Measurements from ENCODE around the gene ADAMTS17.

Gene ADAMTS17

DNA sequence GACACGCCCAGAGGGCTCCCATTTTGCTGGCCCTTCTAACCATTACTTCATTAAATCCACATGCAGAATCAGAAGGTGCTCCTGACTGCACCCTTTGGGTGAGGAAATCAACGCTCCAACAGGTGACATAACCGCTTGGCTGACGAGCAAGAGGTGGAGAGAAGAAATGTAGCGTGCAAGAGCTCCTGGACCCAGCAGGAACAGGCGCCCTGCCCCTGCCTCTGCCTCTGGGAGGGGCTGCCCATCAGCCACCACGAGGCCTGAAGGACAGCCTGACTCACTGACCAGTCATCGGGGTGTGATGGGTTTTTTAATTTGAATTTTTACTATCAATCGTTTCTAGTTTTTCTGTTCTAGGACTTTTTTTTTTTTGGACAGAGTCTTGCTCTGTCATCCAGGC, 218.2 kb downstream of the ADAMTS17 start:
- TF ChIP-seq CTCF (IDR thresholded peaks at IDR 0.05; ENCODE audit: low read depth, low read length) = no peak
- DNase-seq = no peak
- Histone ChIP-seq H3K27ac (no peak overlapping the region), H3K27me3 (ENCODE audit: insufficient read depth, low read depth, severe bottlenecking) (peaks cover 10% of the 10 kb centered on the region), H3K9me3 (ENCODE audit: severe bottlenecking) (peaks cover 12% of the 10 kb centered on the region), H3K36me3 (no peaks in the 10 kb centered on the region), H3K4me3 (ENCODE audit: low read depth, low read length) (no peak overlapping the region)

DNA sequence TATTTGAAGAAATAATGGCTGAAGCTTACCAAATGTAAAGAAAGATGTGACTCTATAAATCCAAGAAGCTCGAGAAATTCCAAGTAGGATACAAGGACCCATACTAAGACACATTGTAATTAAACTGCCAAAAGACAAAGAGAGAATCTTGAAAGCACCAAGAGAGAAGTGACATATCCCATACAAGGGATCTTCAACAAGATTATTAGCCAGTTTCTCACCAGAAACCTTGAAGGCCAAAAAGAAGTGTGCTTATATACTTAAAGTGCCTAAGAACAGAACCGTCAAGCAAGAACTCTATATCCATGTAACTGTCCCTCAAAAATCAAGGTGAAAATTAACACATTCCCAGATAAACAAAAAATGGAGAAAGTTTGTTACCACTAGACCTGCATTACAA, 220.5 kb downstream of the ADAMTS17 start:
- Histone ChIP-seq H3K27ac (no peak overlapping the region), H3K27me3 (ENCODE audit: insufficient read depth, low read depth, severe bottlenecking) (peaks cover 8% of the 10 kb centered on the region), H3K4me3 (ENCODE audit: low read depth, low read length) (no peak overlapping the region), H3K36me3 (no peaks in the 10 kb centered on the region), H3K9me3 (ENCODE audit: severe bottlenecking) (peaks cover 12% of the 10 kb centered on the region)
- no peak for DNase-seq
- no peak for TF ChIP-seq CTCF (IDR thresholded peaks at IDR 0.05; ENCODE audit: low read depth, low read length)

DNA sequence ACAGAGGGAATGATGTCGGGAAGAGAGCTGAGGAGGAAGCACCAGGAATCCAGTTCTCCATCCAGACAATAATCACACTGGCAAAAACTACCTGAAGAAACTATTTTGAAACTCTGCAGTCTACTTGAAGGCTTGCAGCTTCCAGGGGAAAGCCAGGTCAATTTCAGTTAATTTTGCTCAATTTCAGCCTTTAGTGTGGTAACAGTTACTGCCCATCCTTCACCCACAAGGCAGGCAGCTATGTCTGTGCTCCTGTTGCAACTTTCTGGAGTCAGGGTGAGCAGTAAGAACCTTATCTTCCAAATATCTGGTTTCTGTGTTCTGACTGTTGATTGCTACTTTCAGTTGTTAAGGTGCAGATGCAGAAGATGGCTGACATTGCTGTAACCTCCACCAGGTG, 221.7 kb downstream of the ADAMTS17 start:
- no peak for DNase-seq
- Histone ChIP-seq H3K36me3 (no peaks in the 10 kb centered on the region), H3K27ac (no peak overlapping the region), H3K4me3 (ENCODE audit: low read depth, low read length) (no peak overlapping the region), H3K27me3 (ENCODE audit: insufficient read depth, low read depth, severe bottlenecking) (peaks cover 8% of the 10 kb centered on the region), H3K9me3 (ENCODE audit: severe bottlenecking) (peaks cover 12% of the 10 kb centered on the region)
- no peak for TF ChIP-seq CTCF (IDR thresholded peaks at IDR 0.05; ENCODE audit: low read depth, low read length)

DNA sequence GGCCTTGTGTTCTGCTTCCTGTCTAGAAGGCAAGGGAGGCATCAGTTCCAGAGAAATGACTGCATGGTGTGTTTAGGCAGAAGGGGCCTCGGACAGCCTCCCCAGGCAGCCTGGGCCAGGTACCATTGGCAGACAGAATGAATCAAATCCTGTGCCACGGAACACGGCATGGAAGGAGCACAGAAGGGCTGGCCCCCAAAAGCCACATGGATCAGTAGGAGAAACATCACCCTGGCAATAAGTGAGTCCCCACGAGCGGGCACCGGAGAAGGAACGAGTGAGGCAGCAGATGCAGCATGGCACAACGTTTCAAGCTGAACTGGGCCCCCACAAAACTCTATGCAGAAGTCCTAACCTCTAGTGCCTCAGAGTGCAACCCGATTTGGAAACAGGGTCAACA, 223.2 kb downstream of the ADAMTS17 start:
- no peak for TF ChIP-seq CTCF (IDR thresholded peaks at IDR 0.05; ENCODE audit: low read depth, low read length)
- H3K27ac ChIP-seq = no peak overlapping the region

DNA sequence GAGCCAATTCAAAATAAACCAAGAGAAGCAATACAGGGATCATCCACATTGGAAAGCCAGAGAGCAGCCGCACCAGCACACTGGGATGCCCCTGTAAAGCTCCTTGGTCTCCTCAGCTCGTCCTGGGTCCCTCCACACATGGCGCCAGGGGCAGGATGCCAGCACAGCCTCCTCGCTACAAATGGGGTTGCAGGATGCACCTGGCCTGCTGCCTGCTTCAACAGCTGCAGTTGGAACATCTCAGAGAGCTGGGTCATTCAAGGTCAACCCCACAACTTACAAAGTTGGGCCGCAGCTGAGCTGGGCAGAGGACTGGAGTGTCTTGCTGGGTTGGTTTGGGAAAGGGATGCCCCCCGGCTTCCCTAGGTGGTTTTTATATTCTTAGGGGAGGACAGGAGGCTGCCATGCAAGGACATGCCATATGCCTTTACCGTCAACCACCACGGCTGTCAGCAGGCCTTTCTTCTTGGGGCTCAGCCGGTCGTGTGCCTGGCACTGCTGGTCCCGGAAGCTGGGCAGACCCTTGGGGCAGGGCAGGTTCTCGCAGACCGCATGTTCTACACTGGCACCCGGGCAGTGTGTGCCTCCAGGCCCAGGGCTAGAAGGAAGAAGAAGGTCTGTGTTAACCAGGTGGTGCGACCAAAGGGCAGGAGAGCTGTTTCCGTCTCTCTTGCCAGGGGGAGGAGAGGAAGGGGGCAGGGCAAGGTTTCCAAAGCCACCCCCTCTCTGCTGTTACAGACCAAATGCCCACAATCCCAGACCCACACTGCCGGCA, 225.2 kb downstream of the ADAMTS17 start:
- no peaks in the 10 kb centered on the region for H3K36me3 ChIP-seq
- H3K27ac ChIP-seq = no peak overlapping the region
- TF ChIP-seq CTCF (IDR thresholded peaks at IDR 0.05; ENCODE audit: low read depth, low read length) = no peak
- DNase-seq = no peak
- no peak overlapping the region for H3K4me3 ChIP-seq (ENCODE audit: low read depth, low read length)
- peaks cover 20% of the 10 kb centered on the region for H3K27me3 ChIP-seq (ENCODE audit: insufficient read depth, low read depth, severe bottlenecking)
- peaks cover 8% of the 10 kb centered on the region for H3K9me3 ChIP-seq (ENCODE audit: severe bottlenecking)

More for the DNA sequence above, 223.2 kb downstream of the ADAMTS17 start:
- no peak for DNase-seq
- peaks cover 17% of the 10 kb centered on the region for H3K27me3 ChIP-seq (ENCODE audit: insufficient read depth, low read depth, severe bottlenecking)
- H3K4me3 ChIP-seq (ENCODE audit: low read depth, low read length) = no peak overlapping the region
- H3K36me3 ChIP-seq = no peaks in the 10 kb centered on the region
- H3K9me3 ChIP-seq (ENCODE audit: severe bottlenecking) = peaks cover 12% of the 10 kb centered on the region

DNA sequence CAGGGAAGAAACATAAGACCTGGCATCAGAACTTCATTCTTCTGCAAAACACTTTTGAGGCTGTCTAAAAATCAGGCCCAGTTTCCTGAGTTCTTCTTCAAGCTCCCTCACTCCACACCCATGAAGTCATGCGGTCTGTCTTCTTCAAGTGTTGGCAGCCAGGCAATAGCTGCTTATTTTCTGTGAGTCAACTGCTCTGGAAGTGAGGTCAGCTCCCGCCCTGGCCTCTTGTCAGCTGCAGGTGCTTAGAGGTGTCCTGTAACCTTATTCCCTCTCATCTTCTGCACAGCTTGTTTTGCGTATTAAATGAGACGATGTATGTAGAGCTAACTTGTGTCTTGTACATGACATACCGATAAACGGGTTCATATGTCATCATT, 226.1 kb downstream of the ADAMTS17 start:
- Histone ChIP-seq H3K27ac (no peak overlapping the region), H3K4me3 (ENCODE audit: low read depth, low read length) (no peak overlapping the region), H3K9me3 (ENCODE audit: severe bottlenecking) (peaks cover 2% of the 10 kb centered on the region), H3K36me3 (no peaks in the 10 kb centered on the region), H3K27me3 (ENCODE audit: insufficient read depth, low read depth, severe bottlenecking) (peaks cover 20% of the 10 kb centered on the region)
- no peak for DNase-seq
- TF ChIP-seq CTCF (IDR thresholded peaks at IDR 0.05; ENCODE audit: low read depth, low read length) = no peak
